Liver (tissue), 9 donors: ENCODE measurements around the gene IRF2BP2. TPM values are rescaled to one million over a fixed set of nuclear protein-coding genes. Genes with fewer than 3 reads are reported as not detected.
A peak's percentile ranks its signal among the peaks of the same experiment; 100 is the strongest.

Experiments
- DNase-seq: peaks from one replicate; pipeline ENCODE4 v3.0.0-alpha.2; 2017; ENCODE audit warnings: low spot score
- H3K27ac ChIP-seq, 2 donors: one replicate each; pipeline ENCODE4 v1.7.0; 2013; ENCODE audit warnings: inconsistent platforms in 2 of 2, low read length in 2 of 2, control low read depth in 1 of 2, low read depth in 1 of 2, mild to moderate bottlenecking in 1 of 2
- H3K27me3 ChIP-seq, 4 donors: one replicate each; pipeline versions ENCODE4 v1.6.1 to v1.7.0; 2013; ENCODE audit warnings: low read length in 3 of 4, inconsistent platforms in 1 of 4, mild to moderate bottlenecking in 1 of 4, moderate library complexity in 1 of 4; ENCODE audit not compliant: control insufficient read depth in 4 of 4, insufficient read depth in 4 of 4
- H3K36me3 ChIP-seq, 4 donors: one replicate each; pipeline versions ENCODE4 v1.6.1 to v1.7.0; 2013; ENCODE audit warnings: low read length in 3 of 4, mild to moderate bottlenecking in 3 of 4, low read depth in 1 of 4, moderate library complexity in 1 of 4; ENCODE audit not compliant: control insufficient read depth in 4 of 4, insufficient read depth in 3 of 4
- H3K4me1 ChIP-seq, 4 donors: one replicate each; pipeline versions ENCODE4 v1.6.1 to v1.7.0; 2013; ENCODE audit warnings: low read length in 3 of 4, mild to moderate bottlenecking in 3 of 4, moderate library complexity in 1 of 4; ENCODE audit not compliant: control insufficient read depth in 4 of 4, insufficient read depth in 4 of 4
- H3K4me3 ChIP-seq, 3 donors: one replicate each; pipeline versions ENCODE4 v1.6.1 to v1.7.0; 2013; ENCODE audit warnings: low read length in 3 of 3, control low read depth in 1 of 3, low read depth in 1 of 3, mild to moderate bottlenecking in 1 of 3
- H3K9ac ChIP-seq, 2 donors: one replicate each; pipeline ENCODE4 v1.7.0; 2013; ENCODE audit warnings: low read length in 2 of 2, mild to moderate bottlenecking in 2 of 2, moderate library complexity in 2 of 2, control low read depth in 1 of 2, low read depth in 1 of 2
- H3K9me3 ChIP-seq, 4 donors: one replicate each; pipeline versions ENCODE4 v1.6.1 to v1.7.0; 2013; ENCODE audit warnings: low read length in 3 of 4; ENCODE audit not compliant: control insufficient read depth in 4 of 4
- EGR1 ChIP-seq, 2 donors: IDR thresholded peaks; 2 replicates each; pipeline ENCODE4 v1.6.1; 2016 to 2018; ENCODE audit warnings: antibody characterized with exemption in 2 of 2, low read depth in 2 of 2
- FOXA2 ChIP-seq: IDR thresholded peaks from 2 replicates; pipeline ENCODE4 v1.6.1; 2016; ENCODE audit warnings: antibody characterized with exemption
- GABPA ChIP-seq, 2 donors: IDR thresholded peaks in 1 of 2; conservative IDR thresholded peaks in 1 of 2; 2 replicates each; pipeline ENCODE4 v1.6.1; 2016; ENCODE audit warnings: antibody characterized with exemption in 2 of 2, mild to moderate bottlenecking in 1 of 2, moderate library complexity in 1 of 2
- HNF4G ChIP-seq: IDR thresholded peaks from 2 replicates; pipeline ENCODE4 v1.6.1; 2016; ENCODE audit warnings: antibody characterized with exemption
- JUND ChIP-seq, 2 donors: IDR thresholded peaks; 2 replicates each; pipeline ENCODE4 v1.6.1; 2016; ENCODE audit warnings: antibody characterized with exemption in 2 of 2
- RAD21 ChIP-seq, 2 donors: IDR thresholded peaks; 2 replicates each; pipeline ENCODE4 v1.6.1; 2016; ENCODE audit warnings: antibody characterized with exemption in 2 of 2, mild to moderate bottlenecking in 2 of 2
- RXRA ChIP-seq, 2 donors: IDR thresholded peaks; 2 replicates each; pipeline ENCODE4 v1.6.1; 2017 to 2018; ENCODE audit warnings: antibody characterized with exemption in 2 of 2, mild to moderate bottlenecking in 1 of 2
- SP1 ChIP-seq: IDR thresholded peaks from 2 replicates; pipeline ENCODE4 v1.6.1; 2018; ENCODE audit warnings: antibody characterized with exemption, mild to moderate bottlenecking
- TAF1 ChIP-seq: conservative IDR thresholded peaks from 2 replicates; pipeline ENCODE4 v1.6.1; 2016; ENCODE audit warnings: antibody characterized with exemption, mild to moderate bottlenecking
- YY1 ChIP-seq: IDR thresholded peaks from 2 replicates; pipeline ENCODE4 v1.6.1; 2016; ENCODE audit warnings: antibody characterized with exemption, mild to moderate bottlenecking
- WGBS: extraction: QIAGEN DNeasy Blood & Tissue Kit; methylation state at CpG from one replicate; pipeline ENCODE4 v1.1.7; 2013; 5-methylcytosine and 5-hydroxymethylcytosine counted together
- polyA plus RNA-seq, 2 donors: library from polyadenylated mRNA; stranded (reverse) in 1 of 2; unstranded in 1 of 2; fragments of 200-250 nt in 1 of 2; fragments of >200 nt in 1 of 2; fragmentation: Nextera tagmentation in 1 of 2; extraction: Ambion mirVana in 1 of 2; gene quantifications; one replicate each; pipeline versions ENCODE4 v1.2.1 to v1.2.3, GENCODE V29; 2013 to 2015
- total RNA-seq, 2 donors: library from RNA; depleted of rRNA; stranded (reverse); fragments of >200 nt; gene quantifications; one replicate each; pipeline ENCODE4 v1.2.3, GENCODE V29; 2014
- TF ChIP-seq, protein P1 (sequence below): fragments of 150-350 bp; IDR thresholded peaks from 2 replicates; pipeline ENCODE4 v1.5.1; 2017; ENCODE audit warnings: improper control_type of control experiment, low read depth, low read length; ENCODE audit not compliant: missing input control
- TF ChIP-seq, protein P2 (sequence below): IDR thresholded peaks from 2 replicates; pipeline ENCODE4 v1.6.1; 2016; ENCODE audit warnings: antibody characterized with exemption
- TF ChIP-seq, protein P3 (sequence below): IDR thresholded peaks from 2 replicates; pipeline ENCODE4 v1.6.1; 2016; ENCODE audit warnings: antibody characterized with exemption, mild to moderate bottlenecking
- donor health status: healthy.
- donor health status: healthy.
- donor health status: healthy.
- donor health status: healthy.
- donor health status: healthy.

IRF2BP2 gene
- total and polyA plus RNA-seq, 4 donors = 22.2 to 48.2 (median 35.4) TPM

DNA sequence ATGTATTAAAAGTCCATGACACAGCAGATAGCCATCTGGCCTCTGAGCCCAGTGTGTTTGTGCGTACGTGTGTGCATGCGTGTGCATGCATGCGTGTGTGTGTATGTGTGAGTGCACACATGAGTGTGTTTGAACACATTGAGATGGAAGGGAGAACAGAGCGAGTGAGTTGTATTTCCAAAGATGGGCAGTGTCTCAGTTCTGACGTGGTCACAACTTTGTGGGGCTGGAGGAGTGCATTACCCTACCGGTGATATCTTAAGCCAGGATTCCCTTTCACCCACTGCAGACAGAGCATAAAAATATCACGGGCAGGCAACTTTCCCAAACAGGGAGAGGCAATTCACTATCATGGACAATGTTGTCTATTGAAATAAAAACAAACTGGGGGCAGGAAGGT is 27.8 kb downstream of the IRF2BP2 start:
- Histone ChIP-seq H3K9ac (no peak overlapping the region), H3K4me1 (peaks cover 0 to 32% (median 19%) of the 10 kb centered on the region in 4 donors), H3K9me3 (no peaks in the 10 kb centered on the region), H3K4me3 (no peak overlapping the region), H3K27ac (peak overlapping the region; percentile 59 to 79), H3K27me3 (no peaks in the 10 kb centered on the region), H3K36me3 (no peaks in the 10 kb centered on the region)
- 75% methylated on average over 8 of the region's 8 CpGs for WGBS
- no peak for DNase-seq
- TF ChIP-seq RXRA (IDR thresholded peaks at IDR 0.05) (peak in 1 of 2 donors; percentile 39), TAF1 (no peak)

DNA sequence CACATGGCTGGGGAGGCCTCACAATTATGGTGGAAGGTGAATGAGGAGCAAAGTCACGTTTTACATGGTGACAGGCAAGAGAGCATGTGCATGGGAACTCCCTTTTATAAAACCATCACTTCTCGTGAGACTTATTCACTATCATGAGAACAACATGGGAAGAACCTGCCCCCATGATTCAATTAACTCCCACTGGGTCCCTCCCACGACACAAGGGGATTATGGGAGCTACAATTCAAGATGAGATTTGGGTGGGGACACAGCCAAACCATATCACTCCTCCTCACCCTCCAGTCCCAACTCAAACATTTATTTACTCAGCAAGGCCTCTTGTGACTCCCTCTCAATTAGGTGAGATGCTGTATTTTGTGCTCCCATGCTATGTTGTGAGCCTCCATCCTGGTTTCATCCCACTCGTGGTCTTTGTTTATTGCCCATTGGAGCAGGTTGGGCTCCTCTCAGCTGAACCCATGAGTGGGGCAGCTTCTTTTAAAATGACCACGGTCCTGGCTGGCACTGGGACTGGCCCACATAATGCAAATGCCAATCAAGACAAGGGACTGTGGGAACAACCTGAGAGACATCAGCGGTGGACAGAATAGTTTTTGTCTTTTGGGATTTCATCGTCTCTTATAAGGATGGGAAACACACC is 28.8 kb downstream of the IRF2BP2 start:
- WGBS = 87% methylated on average over 7 of the region's 7 CpGs
- no peak overlapping the region for H3K9ac ChIP-seq
- no peaks in the 10 kb centered on the region for H3K36me3 ChIP-seq

DNA sequence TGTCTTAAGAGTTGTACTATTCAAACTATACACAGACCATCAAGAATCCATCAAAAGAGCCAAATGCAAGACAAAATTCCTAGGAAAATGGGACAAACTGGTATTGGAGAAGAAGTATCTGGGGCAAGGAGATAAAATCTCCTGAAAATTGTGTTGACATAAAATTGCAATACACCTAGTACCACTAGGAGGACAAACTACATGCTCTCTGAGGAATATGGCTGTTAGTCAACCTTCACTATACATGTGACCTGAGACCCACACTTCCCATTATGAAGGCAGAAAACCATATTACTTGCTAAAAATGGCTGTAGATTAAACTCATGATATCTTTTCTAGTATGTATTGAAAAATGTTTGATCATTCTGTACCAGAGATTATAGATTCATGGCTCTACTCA is 30.0 kb downstream of the IRF2BP2 start:
- no peaks in the 10 kb centered on the region for H3K36me3 ChIP-seq
- TF ChIP-seq TAF1 (no peak), RAD21 (IDR thresholded peaks at IDR 0.05) (peak in 1 of 2 donors; percentile 61), JUND (IDR thresholded peaks at IDR 0.05) (no peak)
- TF ChIP-seq, protein P1, sequence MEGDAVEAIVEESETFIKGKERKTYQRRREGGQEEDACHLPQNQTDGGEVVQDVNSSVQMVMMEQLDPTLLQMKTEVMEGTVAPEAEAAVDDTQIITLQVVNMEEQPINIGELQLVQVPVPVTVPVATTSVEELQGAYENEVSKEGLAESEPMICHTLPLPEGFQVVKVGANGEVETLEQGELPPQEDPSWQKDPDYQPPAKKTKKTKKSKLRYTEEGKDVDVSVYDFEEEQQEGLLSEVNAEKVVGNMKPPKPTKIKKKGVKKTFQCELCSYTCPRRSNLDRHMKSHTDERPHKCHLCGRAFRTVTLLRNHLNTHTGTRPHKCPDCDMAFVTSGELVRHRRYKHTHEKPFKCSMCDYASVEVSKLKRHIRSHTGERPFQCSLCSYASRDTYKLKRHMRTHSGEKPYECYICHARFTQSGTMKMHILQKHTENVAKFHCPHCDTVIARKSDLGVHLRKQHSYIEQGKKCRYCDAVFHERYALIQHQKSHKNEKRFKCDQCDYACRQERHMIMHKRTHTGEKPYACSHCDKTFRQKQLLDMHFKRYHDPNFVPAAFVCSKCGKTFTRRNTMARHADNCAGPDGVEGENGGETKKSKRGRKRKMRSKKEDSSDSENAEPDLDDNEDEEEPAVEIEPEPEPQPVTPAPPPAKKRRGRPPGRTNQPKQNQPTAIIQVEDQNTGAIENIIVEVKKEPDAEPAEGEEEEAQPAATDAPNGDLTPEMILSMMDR = peak; percentile 20

More for the DNA sequence above, 28.8 kb downstream of the IRF2BP2 start:
- no peaks in the 10 kb centered on the region for H3K9me3 ChIP-seq
- H3K4me3 ChIP-seq = no peak overlapping the region
- peaks cover 0 to 32% (median 19%) of the 10 kb centered on the region in 4 donors for H3K4me1 ChIP-seq
- H3K27ac ChIP-seq = no peak overlapping the region
- no peak for TF ChIP-seq JUND (IDR thresholded peaks at IDR 0.05)
- TF ChIP-seq, protein P2, sequence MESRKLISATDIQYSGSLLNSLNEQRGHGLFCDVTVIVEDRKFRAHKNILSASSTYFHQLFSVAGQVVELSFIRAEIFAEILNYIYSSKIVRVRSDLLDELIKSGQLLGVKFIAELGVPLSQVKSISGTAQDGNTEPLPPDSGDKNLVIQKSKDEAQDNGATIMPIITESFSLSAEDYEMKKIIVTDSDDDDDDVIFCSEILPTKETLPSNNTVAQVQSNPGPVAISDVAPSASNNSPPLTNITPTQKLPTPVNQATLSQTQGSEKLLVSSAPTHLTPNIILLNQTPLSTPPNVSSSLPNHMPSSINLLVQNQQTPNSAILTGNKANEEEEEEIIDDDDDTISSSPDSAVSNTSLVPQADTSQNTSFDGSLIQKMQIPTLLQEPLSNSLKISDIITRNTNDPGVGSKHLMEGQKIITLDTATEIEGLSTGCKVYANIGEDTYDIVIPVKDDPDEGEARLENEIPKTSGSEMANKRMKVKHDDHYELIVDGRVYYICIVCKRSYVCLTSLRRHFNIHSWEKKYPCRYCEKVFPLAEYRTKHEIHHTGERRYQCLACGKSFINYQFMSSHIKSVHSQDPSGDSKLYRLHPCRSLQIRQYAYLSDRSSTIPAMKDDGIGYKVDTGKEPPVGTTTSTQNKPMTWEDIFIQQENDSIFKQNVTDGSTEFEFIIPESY = no peak
- H3K27me3 ChIP-seq = no peaks in the 10 kb centered on the region
- DNase-seq = no peak

DNA sequence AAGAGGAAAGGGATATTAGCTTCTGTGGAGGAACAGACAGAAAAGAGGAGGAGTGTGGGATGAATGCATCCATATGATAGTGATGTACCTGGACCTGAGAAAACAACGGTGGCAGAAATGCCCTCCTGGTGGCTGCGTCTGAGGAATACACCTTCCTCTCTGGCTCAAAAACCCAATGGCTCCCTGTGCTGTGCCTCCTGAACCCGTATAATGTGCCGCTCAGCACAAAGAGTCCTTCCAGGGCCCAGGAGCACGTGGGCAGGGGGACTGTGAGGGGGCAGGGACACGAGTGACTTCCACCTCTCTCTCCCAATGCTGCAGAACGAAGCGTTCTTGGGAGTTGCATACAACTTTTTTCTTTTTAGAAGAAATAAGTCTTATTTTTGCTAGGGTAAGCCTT is 31.2 kb downstream of the IRF2BP2 start:
- Histone ChIP-seq H3K27me3 (no peaks in the 10 kb centered on the region), H3K27ac (no peak overlapping the region), H3K9ac (no peak overlapping the region), H3K36me3 (no peaks in the 10 kb centered on the region), H3K9me3 (no peaks in the 10 kb centered on the region), H3K4me1 (peaks cover 0 to 20% (median 12%) of the 10 kb centered on the region in 4 donors), H3K4me3 (no peak overlapping the region)
- WGBS = 94% methylated on average over 8 of the region's 8 CpGs
- TF ChIP-seq GABPA (IDR thresholded peaks at IDR 0.05 in 1 of 2, conservative IDR thresholded peaks at IDR 0.05 in 1 of 2) (no peak), TAF1 (no peak), SP1 (no peak), FOXA2 (no peak), EGR1 (IDR thresholded peaks at IDR 0.05; ENCODE audit: low read depth in 2 of 2) (no peak), RAD21 (IDR thresholded peaks at IDR 0.05) (no peak), RXRA (IDR thresholded peaks at IDR 0.05) (no peak), HNF4G (no peak), YY1 (no peak)
- TF ChIP-seq, protein P3, sequence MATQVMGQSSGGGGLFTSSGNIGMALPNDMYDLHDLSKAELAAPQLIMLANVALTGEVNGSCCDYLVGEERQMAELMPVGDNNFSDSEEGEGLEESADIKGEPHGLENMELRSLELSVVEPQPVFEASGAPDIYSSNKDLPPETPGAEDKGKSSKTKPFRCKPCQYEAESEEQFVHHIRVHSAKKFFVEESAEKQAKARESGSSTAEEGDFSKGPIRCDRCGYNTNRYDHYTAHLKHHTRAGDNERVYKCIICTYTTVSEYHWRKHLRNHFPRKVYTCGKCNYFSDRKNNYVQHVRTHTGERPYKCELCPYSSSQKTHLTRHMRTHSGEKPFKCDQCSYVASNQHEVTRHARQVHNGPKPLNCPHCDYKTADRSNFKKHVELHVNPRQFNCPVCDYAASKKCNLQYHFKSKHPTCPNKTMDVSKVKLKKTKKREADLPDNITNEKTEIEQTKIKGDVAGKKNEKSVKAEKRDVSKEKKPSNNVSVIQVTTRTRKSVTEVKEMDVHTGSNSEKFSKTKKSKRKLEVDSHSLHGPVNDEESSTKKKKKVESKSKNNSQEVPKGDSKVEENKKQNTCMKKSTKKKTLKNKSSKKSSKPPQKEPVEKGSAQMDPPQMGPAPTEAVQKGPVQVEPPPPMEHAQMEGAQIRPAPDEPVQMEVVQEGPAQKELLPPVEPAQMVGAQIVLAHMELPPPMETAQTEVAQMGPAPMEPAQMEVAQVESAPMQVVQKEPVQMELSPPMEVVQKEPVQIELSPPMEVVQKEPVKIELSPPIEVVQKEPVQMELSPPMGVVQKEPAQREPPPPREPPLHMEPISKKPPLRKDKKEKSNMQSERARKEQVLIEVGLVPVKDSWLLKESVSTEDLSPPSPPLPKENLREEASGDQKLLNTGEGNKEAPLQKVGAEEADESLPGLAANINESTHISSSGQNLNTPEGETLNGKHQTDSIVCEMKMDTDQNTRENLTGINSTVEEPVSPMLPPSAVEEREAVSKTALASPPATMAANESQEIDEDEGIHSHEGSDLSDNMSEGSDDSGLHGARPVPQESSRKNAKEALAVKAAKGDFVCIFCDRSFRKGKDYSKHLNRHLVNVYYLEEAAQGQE = no peak
- TF ChIP-seq, protein P2 = no peak
- no peak for DNase-seq

More for the DNA sequence above, 30.0 kb downstream of the IRF2BP2 start:
- Histone ChIP-seq H3K4me3 (no peak overlapping the region), H3K27ac (no peak overlapping the region), H3K27me3 (no peaks in the 10 kb centered on the region), H3K4me1 (peaks cover 0 to 28% (median 19%) of the 10 kb centered on the region in 4 donors), H3K9me3 (no peaks in the 10 kb centered on the region), H3K9ac (no peak overlapping the region)
- no peak for DNase-seq
